Measurements from ENCODE around the gene CD300A.

CD300A gene

DNA sequence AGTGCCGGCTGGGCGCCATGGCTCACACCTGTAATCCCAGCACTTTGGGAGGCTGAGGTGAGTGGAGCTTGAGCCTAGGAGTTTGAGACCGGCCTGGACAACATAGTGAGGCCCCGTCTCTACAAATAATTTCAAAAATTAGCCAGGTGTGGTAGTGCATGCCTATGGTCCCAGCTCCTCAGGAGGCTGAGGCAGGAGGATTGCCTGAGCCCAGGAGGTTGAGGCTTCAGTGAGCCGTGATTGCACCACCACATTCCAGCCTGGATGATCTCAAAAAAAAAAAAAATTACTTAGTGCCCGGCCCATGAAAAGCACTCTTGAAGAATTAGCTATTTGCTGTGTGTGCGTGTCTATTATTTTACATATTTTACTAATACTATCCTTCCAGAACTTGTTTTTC is 24.9 kb upstream of the CD300A start:
- no peak for DNase-seq

DNA sequence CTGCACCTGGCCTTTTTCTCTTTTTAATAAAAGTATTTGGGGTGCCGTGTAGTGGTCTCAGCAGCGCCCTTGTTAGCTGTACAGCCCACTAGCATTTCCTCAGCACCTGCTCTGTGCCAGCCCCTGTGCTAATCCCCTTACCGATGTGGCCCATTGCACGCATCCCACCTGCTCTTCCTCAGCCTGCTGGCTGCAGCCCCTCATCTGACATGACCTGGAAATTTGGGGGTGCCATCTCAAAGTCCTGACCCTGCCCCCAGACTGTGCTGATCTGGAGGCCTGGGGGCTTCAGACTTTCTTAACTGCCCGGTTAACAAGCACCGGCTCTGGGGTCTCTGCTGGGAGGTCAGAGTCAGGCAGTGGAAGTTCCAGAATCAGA is 24.2 kb upstream of the CD300A start:
- no peak for DNase-seq

DNA sequence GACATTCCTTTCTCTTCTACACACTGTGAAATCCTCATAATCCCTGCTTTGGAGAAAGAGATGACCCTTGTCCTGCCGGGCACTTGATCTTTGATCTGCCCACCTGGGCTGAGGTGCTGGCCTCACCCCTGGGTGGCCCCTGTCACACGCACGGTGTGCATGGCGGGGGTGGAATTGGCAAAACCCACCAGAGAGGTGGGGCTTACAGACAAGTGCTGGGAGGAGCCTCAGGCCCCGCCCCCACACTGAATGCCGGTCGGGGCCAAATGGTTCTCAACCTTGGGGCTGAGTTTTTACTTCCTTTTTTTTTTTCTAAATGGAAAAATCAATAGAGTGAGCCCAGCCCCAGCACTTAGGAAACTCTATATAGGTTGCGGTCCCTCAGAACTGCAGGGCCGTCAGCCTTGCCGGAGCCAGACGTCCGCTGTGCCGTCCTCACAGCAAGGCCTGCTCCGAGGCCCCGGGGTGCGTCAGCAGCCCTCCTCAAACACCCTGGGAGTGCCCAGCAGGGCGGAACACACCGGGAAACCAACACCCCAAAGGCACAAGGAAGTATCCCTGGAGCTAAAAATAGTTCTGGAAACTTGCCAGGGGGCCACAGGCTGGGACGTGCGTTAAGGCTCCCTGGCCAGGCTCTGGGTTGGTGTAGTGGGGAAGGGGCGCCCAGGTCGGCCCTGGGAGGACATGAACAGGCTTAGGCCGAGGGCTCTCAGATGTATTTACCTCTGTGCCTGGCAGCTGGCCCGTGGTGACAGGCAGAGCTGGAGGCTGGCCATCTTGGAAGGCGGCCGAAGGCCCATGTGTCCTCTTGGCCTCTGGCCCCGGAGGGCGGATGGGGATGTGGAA is 23.5 kb upstream of the CD300A start:
- DNase-seq, result no peak

DNA sequence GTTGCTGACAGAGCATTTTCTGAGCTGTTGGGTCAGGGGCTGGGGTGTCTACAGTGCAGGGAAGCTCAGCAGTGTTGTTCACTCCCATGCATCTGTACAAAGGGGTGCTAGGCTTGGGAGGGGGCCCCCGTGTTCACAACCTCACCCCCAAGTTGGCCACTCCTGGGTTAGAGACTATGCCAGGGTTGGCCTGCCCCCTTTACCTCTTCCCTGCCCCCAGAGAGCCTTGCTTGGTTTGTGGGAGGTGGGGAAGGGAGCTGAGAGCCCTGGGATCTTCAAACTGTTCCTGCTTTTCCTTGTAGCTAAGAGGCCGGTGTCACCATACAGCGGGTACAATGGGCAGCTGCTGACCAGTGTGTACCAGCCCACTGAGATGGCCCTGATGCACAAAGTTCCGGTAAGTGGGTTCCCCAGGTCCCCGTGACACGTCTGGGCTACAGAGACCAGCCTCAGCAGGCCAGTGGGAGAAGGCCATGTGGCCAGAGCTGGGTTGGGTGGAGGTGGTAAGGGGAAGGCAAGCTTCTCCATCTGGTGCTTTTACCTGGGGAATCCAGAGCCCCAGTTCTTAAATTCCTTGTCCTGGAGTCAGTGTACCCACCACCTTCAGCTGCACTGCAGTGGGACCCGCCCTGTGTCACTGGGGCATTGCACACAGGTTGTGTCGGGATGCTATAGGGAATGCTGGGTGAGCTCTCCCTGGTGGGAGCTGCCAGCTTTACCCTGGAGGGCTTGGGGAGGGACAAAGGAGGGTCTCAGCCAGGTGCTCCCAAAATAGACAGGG is 22.7 kb upstream of the CD300A start:
- no peak for DNase-seq

DNA sequence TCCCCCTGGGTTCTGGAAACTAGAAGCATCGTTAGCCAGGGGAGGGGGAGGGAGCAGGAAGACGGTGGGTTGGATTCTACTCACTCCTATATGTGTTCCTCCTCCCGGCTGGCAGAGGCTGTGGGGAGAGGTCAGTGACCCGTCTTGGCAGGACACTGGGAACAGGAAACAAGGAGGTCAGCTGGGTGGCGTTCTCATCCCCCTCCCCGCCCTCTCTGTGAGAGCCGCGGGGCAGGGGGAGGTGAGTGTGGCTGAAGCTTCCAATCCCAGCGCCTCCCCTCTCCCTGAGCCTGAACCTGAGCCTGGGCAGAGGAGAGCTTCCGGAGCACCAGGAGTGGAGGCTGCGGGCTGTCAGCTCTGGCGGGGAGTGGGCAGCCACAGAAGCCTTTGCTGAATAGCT is 22.0 kb upstream of the CD300A start:
- no peak for DNase-seq

DNA sequence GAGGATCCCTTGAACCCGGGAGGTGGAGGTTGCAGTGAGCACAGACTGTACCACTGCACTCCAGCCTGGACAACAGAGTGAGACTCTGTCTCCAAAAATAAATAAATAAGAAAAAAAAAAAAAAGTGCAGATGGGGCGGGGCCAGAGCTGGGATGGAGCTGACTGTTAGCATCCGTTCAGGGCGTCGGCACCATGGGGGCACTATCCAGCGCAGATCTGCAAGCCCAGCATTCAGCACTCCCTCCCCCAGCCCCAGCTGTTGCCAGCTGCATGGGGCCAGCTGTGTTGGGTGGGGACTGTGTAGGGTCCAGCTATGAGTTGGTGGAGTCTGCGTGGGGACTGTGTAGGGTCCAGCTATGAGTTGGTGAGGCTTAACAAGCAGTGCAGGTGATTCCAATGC is 21.3 kb upstream of the CD300A start:
- DNase-seq, result no peak

DNA sequence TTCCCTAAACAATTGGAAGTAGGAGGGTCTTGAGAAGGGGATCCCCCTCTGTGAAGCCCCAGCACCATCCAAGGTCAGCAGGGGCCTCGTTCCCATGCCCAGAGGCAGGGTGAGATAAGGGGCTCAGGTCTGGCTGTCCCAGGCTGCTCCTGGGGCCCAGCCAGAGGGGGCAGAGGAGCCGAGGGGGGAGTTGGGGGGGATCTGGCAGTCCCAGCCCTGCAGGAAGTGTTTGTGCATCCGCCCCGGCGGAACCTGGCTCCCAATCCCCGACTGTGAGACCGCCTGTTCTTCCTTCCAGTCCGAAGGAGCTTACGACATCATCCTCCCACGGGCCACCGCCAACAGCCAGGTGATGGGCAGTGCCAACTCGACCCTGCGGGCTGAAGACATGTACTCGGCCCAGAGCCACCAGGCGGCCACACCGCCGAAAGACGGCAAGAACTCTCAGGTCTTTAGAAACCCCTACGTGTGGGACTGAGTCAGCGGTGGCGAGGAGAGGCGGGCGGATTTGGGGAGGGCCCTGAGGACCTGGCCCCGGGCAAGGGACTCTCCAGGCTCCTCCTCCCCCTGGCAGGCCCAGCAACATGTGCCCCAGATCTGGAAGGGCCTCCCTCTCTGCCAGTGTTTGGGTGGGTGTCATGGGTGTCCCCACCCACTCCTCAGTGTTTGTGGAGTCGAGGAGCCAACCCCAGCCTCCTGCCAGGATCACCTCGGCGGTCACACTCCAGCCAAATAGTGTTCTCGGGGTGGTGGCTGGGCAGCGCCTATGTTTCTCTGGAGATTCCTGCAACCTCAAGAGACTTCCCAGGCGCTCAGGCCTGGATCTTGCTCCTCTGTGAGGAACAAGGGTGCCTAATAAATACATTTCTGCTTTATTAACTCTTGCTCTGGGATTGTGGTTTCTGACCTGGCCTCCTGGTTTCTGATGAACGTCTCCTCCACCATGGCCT is 19.6 kb upstream of the CD300A start:
- DNase-seq, result peak; percentile 38 to 56

DNA sequence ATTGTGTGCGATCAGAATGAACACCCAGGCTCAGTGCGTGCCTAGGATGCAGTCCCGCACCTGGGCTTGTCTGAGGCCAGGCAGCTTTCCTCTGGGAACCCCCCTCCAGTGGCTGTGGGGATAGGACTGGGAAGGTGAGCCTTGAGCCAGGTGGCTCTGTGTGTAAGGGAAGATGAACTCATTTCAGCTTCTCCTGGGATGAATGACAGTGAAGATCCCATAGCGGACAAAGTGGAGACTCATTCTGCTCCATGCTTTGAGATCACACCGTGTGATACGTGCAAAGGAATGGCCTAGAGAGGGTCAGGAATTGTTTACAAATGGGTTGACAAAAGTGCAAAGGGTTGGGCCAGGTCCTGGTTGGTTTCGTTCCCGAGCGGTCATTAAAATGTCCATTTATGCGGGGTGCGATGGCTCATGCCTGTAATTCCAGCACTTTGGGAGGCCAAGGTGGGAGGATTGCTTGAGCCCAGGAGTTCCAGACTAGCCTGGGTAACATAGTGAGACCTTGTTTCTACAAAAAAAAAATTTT is 18.7 kb upstream of the CD300A start:
- DNase-seq, result no peak

DNA sequence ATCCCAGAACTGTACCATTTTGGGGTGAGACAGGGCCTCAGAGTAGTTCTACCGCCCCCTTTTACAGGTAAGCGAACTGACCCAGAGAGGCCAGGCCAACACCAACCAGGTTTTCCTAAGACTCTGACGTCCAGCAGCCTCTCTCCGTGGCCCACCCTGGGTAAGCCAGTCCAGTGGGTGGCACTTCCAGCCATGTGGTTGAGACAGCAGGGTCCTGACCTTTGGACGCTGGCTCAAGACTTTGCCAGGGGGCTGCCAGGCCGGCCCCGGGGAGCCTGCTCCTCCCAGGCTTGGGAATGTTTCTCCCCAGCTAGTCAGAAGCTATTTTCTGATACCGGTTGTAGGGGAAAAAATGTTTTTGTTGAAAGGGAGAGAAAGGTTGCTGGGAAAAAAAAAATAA is 17.7 kb upstream of the CD300A start:
- DNase-seq, result no peak

DNA sequence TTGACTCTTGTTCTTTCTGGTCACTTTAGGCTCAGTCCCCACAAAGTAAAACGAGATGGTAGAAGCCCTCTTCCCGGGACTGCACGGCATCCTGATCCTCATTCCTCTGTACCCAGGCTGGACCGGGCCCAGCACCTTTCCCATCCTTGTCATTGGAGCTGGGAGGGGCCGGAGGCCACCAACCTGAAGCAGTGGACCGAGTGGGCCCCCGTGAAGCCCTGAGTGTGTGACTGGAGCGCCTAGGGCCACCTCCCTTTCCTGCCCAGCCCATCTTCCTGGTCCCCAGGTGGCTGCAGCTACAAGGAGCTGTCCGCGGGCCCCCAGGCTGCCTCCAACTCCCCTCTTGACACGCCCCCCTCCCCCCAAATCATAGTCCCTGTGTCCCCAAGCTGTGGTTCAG is 17.1 kb upstream of the CD300A start:
- no peak for DNase-seq

DNA sequence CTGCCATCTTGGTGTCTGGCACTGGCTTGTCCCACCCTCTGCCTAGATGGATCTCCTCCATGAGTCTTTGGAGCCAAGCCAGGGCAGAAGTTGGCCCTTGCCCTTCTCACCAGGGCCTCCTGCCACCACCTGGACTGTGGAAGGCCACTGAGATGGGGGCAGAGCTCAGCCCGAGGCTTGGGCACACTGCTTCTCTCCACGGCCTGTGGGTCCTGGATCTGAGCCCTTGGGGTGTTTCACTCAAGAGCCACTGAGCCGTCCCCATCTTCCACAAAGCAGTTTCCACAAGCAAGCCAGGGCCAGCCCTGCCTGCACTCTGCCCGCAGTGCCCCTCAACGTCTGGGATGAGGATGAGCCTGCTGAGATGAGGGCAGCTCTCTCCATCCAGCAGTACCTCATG is 16.7 kb upstream of the CD300A start:
- no peak for DNase-seq

DNA sequence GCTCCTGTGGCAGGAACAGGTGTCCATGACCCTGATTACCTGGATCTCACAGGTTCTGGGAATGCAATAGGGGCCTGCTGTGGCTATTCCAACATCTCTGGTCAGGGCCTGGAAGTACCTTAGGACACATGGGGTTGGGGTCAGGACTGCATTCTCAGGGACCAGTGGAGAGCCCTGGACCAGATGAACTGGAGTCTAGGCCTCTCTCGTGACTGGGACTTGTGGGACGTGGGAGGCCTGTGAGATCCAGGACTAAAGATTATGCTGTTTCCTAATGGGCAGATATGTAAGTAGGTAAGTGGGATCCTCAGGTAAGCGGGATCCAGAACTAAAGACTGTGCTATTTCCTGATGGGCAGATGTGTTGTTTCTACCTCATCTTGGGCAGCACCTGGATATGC is 16.2 kb upstream of the CD300A start:
- no peak for DNase-seq

DNA sequence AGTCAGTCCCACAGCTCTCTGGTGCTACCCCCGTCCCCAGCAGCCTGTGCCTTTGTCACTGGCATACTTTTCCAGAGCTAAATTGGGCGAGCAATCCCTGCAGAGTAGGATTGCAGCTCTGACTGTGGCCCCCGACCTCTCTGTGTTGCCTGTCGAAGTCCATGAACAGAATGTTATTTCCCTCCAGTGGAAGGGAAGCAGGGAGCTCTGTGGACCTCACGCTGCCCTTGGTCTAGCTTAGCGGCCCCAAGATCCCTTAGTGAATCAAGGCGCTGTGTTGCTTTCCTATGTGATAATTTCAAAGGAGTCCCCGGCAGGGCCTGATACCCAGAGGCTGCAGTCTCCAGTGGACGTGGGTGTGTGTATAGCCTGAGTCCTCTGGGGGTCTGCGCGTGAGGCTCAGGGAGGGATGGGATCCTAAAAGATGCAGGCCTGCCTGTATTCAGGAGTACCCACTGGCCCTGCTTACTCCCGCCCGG is 15.5 kb upstream of the CD300A start:
- DNase-seq, result no peak

DNA sequence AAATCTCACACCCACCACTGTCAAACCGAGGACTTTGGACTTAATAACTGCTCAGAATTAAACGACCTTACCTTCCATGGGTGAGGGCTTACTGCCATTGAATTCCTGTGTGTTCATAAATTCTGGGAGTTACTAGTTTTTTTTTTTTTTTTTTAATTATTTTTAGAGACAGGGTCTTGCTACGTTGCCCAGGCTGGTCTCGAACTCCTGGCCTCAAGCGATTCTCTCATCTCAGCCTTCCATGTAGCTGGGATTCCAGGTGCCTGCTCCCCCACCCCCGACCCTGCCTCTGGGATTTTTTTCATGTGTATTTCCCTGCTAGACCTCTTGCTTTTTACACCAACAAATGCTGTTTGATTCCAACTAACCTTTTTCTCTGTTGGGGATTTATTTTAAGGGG is 14.9 kb upstream of the CD300A start:
- no peak for DNase-seq

DNA sequence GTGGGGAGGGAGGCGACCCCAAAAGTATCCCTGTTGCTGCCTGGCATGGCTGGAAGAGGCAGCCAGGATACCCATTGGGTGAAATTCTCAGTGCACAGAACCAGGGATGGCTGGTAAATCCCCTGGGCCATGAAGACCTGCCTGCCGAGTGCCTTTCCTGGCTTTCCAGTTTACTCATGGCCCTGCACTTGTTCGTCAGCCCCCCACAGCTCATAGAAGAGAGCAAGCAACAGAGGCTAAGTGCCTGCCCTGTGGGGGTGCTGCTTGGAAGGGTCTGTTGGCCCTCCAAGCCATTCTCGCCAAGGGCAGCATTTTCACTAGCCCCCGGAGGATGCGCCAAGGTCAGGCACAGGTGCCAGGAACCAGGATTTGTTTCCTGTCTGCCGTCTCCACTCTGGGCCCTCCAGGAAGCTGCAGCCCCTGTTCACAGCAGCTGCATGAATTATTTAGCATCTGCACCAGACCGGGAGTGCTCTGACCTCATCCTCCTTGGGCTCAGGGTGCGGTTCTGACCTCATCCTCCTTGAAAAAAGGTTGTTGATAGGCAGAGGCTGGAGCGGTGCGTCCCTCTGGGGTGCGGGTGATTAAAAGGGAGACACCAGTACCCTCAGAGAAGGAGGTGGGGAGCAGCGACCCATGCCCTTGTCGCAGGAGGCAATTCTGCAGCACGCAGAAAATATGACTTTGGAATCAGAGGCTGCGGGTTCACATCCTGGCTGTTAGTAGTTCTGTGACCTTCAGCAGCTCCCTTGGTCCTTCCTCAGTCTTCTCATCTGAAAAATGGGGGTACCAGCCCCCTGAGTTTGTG is 14.2 kb upstream of the CD300A start:
- DNase-seq, result no peak

DNA sequence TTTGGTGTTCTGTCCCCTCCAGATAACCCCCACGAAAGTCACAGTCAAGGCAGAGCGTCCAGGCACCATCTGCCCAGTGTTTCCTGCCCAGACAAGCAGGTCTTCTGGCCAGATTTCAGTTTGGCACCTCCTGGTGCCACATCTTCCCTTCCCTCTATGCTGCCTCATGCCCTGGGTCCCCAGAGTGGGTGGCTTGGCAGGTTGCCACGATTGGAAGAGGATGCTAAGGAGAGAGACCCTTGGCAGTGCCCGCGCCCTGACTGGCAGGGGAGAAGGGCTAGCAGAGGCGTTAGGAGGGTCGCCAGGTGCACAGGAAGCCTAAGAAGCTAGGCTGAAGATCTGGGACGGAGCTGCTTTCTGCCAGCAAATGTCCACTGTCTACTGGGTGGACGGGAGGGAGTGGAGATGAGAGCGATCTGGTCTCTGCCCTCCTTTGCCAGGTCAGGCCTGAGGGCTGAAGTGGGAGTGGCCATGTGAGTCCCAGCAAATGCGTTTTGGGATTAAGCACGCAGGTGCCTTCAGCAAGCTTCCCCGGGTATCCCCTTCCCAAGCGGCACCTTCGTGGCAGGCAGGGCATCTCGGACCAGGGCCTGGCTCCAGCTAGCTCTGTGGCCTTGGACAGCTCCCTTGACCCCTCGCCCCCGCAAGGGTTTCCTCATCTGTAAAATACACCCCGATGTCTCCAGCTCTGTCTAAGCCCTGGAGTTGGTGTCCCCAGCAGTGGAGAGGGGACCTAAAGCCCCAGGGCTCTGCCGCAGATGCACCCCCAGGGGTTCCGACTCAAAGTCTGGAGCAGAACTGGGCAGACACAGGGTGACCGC is 13.4 kb upstream of the CD300A start:
- DNase-seq, result no peak

DNA sequence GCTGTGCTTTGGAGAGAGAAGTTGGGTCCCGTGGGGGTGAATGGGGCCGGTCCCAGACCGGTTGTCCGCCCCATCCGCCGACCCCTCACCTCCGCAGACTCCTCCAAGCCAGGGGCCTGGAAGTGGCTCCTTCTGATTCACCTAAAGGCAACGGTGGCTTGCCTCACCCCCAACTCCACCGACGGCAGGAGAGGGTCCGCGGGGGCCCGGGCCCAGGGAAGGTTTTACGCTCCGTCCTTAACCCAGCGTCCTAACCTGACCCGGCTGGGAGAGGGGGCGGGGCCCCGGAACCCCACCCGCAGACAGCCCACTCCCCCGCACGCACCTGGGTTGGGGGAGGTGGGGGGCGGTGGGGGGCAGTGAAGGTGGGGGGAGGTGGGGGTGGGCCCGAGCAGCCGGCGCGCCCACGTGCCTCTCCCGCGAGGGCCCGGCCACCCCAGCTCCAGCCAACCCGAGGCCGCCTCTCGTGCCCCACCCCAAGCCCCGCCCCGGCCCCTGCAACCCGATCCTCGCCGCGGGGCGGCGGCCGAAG is 12.7 kb upstream of the CD300A start:
- peak; percentile 81 to 84 for DNase-seq

DNA sequence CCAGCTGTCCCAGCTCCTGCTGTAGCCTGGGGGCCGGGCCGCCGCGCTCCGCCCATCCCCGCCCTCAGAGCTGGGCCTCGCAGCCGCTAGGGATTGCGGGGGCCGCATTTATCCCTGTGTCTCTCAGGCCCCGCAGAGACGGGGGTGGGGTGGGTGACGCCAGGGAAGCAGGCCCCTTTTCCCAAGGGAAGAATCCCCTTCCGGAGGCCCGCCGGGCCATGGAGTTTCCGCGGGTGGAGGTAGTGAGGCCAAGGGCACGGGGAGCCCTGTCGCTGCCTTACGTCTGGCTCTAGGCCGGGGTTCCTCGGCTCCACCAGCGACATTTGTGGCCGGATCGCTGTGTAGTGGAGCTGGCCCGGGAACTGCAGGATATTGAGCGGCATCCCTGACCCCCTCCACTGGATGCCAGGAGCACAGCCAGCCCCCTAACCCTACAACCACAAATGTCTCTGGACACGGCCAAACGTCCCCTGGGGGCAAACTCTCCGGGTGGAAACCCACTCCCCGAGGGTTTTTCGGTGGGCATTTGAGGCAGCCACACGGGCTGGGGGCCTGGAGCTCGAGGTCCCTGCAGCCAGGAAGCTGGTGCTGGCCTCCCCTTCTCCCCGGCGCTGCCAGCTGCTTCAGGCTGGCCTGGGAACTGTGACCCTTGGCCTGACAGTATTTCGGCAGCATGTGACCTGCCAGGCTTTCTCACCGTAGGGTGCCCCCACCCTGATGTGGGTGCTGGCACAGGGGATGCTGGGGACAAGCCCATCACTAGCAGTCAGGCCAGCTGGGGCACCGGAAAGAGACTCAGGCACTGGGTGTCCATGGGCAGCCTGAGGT is 12.0 kb upstream of the CD300A start:
- DNase-seq, result no peak

DNA sequence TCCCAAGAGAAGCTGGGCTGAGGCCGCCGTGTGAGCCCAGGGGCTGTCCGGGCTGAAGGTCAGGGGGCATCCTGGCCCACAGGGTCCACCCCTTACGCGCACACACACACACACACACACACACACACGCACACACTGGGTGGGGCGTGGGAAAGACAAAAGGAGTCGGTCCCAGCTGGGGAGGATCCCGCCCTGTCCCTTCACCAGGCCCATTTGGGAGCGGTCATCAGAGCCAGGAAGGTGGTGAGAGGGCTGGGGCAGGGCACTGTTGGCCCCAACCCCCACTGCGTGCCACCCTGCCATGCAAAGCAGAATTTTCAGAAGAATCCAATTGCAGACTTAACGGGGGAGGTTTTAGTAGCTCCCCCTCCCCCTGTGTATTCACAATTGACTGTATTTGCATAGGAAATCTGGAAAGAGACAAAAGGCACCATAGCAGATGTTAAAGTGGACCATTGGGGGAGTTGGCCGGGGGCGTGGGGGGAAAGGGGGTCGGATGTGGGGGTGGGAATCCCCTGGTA is 11.3 kb upstream of the CD300A start:
- DNase-seq, result no peak

DNA sequence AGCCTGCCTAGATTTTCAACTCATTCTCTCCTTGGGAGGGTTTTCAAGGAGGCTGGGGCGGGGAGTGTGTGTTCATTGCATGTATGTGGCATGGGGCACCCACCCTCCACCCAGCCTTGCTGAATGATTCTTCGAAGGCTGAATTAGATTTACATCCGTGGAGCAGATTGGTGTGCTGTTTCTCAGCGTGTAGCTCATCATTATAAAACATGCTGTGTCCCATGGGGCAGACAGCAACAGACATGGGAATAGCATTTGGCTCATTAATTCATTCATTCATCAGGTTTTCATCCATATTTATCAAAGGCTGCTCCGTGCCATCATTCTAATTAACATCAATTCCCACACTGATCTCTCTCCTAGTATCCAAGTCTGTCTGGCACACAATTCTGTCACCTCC is 10.6 kb upstream of the CD300A start:
- no peak for DNase-seq
